Measurements from ENCODE around the gene MRC1. TPM values are rescaled to one million over a fixed set of nuclear protein-coding genes. Genes with fewer than 3 reads are reported as not detected.

The MRC1 gene
- total and polyA plus RNA-seq, 2 experiments from 2014 or later = not detected

DNA sequence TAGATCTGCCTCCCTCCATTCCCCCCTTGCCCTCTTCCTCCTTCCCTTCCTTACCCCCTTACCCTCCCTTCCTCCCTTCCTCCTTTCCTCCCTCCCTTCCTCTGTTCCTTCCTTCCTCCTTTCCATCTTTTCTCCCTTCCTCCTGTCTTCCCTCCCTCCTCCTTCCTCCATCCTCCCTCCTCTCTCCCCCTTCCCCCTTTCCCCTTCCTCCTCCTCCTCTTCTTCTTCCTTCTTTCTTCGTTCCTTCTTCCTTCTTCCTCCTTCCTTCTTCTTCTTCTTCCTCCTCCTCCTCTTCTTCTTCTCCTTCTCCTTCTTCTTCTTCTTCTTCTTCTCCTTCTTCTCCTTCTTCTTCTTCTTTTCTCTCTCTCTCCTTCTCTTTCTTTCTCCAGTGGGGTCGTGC, 57.9 kb downstream of the MRC1 start (continued):
- TF ChIP-seq, protein P1, sequence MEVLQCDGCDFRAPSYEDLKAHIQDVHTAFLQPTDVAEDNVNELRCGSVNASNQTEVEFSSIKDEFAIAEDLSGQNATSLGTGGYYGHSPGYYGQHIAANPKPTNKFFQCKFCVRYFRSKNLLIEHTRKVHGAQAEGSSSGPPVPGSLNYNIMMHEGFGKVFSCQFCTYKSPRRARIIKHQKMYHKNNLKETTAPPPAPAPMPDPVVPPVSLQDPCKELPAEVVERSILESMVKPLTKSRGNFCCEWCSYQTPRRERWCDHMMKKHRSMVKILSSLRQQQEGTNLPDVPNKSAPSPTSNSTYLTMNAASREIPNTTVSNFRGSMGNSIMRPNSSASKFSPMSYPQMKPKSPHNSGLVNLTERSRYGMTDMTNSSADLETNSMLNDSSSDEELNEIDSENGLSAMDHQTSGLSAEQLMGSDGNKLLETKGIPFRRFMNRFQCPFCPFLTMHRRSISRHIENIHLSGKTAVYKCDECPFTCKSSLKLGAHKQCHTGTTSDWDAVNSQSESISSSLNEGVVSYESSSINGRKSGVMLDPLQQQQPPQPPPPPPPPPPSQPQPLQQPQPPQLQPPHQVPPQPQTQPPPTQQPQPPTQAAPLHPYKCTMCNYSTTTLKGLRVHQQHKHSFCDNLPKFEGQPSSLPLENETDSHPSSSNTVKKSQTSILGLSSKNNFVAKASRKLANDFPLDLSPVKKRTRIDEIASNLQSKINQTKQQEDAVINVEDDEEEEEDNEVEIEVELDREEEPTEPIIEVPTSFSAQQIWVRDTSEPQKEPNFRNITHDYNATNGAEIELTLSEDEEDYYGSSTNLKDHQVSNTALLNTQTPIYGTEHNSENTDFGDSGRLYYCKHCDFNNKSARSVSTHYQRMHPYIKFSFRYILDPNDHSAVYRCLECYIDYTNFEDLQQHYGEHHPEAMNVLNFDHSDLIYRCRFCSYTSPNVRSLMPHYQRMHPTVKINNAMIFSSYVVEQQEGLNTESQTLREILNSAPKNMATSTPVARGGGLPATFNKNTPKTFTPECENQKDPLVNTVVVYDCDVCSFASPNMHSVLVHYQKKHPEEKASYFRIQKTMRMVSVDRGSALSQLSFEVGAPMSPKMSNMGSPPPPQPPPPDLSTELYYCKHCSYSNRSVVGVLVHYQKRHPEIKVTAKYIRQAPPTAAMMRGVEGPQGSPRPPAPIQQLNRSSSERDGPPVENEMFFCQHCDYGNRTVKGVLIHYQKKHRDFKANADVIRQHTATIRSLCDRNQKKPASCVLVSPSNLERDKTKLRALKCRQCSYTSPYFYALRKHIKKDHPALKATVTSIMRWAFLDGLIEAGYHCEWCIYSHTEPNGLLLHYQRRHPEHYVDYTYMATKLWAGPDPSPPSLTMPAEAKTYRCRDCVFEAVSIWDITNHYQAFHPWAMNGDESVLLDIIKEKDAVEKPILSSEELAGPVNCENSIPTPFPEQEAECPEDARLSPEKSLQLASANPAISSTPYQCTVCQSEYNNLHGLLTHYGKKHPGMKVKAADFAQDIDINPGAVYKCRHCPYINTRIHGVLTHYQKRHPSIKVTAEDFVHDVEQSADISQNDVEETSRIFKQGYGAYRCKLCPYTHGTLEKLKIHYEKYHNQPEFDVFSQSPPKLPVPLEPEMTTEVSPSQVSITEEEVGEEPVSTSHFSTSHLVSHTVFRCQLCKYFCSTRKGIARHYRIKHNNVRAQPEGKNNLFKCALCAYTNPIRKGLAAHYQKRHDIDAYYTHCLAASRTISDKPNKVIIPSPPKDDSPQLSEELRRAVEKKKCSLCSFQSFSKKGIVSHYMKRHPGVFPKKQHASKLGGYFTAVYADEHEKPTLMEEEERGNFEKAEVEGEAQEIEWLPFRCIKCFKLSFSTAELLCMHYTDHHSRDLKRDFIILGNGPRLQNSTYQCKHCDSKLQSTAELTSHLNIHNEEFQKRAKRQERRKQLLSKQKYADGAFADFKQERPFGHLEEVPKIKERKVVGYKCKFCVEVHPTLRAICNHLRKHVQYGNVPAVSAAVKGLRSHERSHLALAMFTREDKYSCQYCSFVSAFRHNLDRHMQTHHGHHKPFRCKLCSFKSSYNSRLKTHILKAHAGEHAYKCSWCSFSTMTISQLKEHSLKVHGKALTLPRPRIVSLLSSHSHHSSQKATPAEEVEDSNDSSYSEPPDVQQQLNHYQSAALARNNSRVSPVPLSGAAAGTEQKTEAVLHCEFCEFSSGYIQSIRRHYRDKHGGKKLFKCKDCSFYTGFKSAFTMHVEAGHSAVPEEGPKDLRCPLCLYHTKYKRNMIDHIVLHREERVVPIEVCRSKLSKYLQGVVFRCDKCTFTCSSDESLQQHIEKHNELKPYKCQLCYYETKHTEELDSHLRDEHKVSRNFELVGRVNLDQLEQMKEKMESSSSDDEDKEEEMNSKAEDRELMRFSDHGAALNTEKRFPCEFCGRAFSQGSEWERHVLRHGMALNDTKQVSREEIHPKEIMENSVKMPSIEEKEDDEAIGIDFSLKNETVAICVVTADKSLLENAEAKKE (CRISPR knock-in tag; IDR thresholded peaks at IDR 0.05) = no peak
- TF ChIP-seq POLR2AphosphoS5 (IDR thresholded peaks at IDR 0.05; ENCODE audit: low read depth) (no peak), CREB1 (CRISPR knock-in tag; IDR thresholded peaks at IDR 0.05; ENCODE audit: low read depth) (no peak), EZH2 (IDR thresholded peaks at IDR 0.05; ENCODE audit: low read depth, unreplicated experiment) (no peak)

DNA sequence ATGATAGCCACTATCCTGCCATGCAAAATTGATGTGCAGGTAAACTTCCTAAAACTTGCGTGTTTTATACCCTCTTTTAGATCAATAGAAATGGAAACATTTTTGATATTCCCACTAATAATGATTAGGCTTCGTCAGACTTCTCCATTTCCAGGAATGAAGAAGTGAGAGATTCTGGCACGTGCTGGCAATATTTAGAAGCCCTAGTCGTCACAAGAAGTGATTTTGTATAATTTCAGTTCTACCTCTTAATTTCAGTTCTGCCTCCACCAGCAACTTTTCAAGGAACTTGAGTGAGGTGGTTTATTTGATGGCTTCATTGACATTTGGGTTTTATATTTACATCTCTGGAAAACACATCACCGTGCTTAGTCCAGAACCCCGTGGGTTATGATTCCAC, 61.9 kb downstream of the MRC1 start:
- no peaks in the 10 kb centered on the region for H3K27me3 Mint-ChIP-seq (ENCODE audit: insufficient read depth, low read depth, poor library complexity)
- Histone ChIP-seq H3K9me2 (ENCODE audit: insufficient read depth) (no peaks in the 10 kb centered on the region), H3K27me3 (ENCODE audit: insufficient read depth) (no peaks in the 10 kb centered on the region), H3K4me2 (no peak overlapping the region), H3K4me1 (ENCODE audit: insufficient read depth) (no peaks in the 10 kb centered on the region), H3F3A (replicated peaks; ENCODE audit: low read depth) (no peaks in the 10 kb centered on the region), H3K4me3 (no peak overlapping the region), H3K79me2 (replicated peaks; ENCODE audit: insufficient read depth) (no peaks in the 10 kb centered on the region), H4K20me1 (replicated peaks; ENCODE audit: insufficient read depth) (no peaks in the 10 kb centered on the region), H2AFZ (no peak overlapping the region), H3K36me3 (ENCODE audit: insufficient read depth) (no peaks in the 10 kb centered on the region), H3K27ac (ENCODE audit: low read depth) (no peak overlapping the region)
- ATAC-seq (no peak), DNase-seq (ENCODE audit: low spot score) (no peak)
- no peaks in the 10 kb centered on the region for H3K4me1 Mint-ChIP-seq
- no peak overlapping the region for H3K4me3 Mint-ChIP-seq
- TF ChIP-seq ZNF114 (CRISPR knock-in tag; IDR thresholded peaks at IDR 0.05) (no peak), CREB1 (CRISPR knock-in tag; IDR thresholded peaks at IDR 0.05; ENCODE audit: low read depth) (no peak), STAT1 (IDR thresholded peaks at IDR 0.05; ENCODE audit: unreplicated experiment) (no peak), EZH2phosphoT487 (IDR thresholded peaks at IDR 0.05; ENCODE audit: unreplicated experiment) (no peak), NANOG (IDR thresholded peaks at IDR 0.05; ENCODE audit: borderline replicate concordance) (no peak), POLR2AphosphoS5 (IDR thresholded peaks at IDR 0.05; ENCODE audit: low read depth) (no peak), JUNB (IDR thresholded peaks at IDR 0.05; ENCODE audit: unreplicated experiment) (no peak)
- TF ChIP-seq, protein P1 (CRISPR knock-in tag; IDR thresholded peaks at IDR 0.05) = no peak
- TF ChIP-seq, protein P2, sequence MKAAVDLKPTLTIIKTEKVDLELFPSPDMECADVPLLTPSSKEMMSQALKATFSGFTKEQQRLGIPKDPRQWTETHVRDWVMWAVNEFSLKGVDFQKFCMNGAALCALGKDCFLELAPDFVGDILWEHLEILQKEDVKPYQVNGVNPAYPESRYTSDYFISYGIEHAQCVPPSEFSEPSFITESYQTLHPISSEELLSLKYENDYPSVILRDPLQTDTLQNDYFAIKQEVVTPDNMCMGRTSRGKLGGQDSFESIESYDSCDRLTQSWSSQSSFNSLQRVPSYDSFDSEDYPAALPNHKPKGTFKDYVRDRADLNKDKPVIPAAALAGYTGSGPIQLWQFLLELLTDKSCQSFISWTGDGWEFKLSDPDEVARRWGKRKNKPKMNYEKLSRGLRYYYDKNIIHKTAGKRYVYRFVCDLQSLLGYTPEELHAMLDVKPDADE (IDR thresholded peaks at IDR 0.05) = no peak
- no peaks in the 10 kb centered on the region for H3K9me3 Mint-ChIP-seq
- H3K27ac Mint-ChIP-seq = no peak overlapping the region
- H3K36me3 Mint-ChIP-seq (ENCODE audit: low read depth) = no peaks in the 10 kb centered on the region

Data from GM23338 (cell line).